ENCODE measurements around the gene RNF26. TPM values are rescaled to one million over a fixed set of nuclear protein-coding genes. Genes with fewer than 3 reads are reported as not detected.

Gene RNF26
- total and polyA plus RNA-seq, 4 donors: 6.3 to 19.1 (median 11.1) TPM

DNA sequence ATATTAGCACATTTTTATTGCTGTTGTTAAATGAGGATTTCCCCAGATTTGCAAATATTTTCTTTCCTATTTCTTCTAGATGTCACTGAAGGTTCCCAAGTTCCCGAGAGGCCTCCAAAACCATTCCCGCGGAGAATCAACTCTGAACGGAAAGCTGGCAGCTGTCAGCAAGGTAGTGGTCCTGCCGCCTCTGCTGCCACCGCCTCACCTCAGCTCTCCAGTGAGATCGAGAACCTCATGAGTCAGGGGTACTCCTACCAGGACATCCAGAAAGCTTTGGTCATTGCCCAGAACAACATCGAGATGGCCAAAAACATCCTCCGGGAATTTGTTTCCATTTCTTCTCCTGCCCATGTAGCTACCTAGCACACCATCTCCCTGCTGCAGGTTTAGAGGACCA is 34.9 kb upstream of the RNF26 start:
- TF ChIP-seq RXRA (IDR thresholded peaks at IDR 0.05) (no peak), JUND (IDR thresholded peaks at IDR 0.05) (no peak), TAF1 (conservative IDR thresholded peaks at IDR 0.05) (no peak), FOXA1 (IDR thresholded peaks at IDR 0.05) (no peak), HNF4A (conservative IDR thresholded peaks at IDR 0.05) (no peak), ZBTB33 (IDR thresholded peaks at IDR 0.05) (no peak), MAX (IDR thresholded peaks at IDR 0.05) (no peak), FOXA2 (IDR thresholded peaks at IDR 0.05) (no peak), NR2F2 (IDR thresholded peaks at IDR 0.05) (no peak), GABPA (IDR thresholded peaks at IDR 0.05 in 1 of 2, conservative IDR thresholded peaks at IDR 0.05 in 1 of 2) (no peak), EGR1 (IDR thresholded peaks at IDR 0.05; ENCODE audit: low read depth in 2 of 2) (no peak), YY1 (IDR thresholded peaks at IDR 0.05) (no peak)
- TF ChIP-seq, protein P1, sequence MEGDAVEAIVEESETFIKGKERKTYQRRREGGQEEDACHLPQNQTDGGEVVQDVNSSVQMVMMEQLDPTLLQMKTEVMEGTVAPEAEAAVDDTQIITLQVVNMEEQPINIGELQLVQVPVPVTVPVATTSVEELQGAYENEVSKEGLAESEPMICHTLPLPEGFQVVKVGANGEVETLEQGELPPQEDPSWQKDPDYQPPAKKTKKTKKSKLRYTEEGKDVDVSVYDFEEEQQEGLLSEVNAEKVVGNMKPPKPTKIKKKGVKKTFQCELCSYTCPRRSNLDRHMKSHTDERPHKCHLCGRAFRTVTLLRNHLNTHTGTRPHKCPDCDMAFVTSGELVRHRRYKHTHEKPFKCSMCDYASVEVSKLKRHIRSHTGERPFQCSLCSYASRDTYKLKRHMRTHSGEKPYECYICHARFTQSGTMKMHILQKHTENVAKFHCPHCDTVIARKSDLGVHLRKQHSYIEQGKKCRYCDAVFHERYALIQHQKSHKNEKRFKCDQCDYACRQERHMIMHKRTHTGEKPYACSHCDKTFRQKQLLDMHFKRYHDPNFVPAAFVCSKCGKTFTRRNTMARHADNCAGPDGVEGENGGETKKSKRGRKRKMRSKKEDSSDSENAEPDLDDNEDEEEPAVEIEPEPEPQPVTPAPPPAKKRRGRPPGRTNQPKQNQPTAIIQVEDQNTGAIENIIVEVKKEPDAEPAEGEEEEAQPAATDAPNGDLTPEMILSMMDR (IDR thresholded peaks at IDR 0.05; ENCODE audit: low read depth, low read length, missing input control): no peak
- TF ChIP-seq, protein P2, sequence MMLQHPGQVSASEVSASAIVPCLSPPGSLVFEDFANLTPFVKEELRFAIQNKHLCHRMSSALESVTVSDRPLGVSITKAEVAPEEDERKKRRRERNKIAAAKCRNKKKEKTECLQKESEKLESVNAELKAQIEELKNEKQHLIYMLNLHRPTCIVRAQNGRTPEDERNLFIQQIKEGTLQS (IDR thresholded peaks at IDR 0.05): no peak
- TF ChIP-seq, protein P3, sequence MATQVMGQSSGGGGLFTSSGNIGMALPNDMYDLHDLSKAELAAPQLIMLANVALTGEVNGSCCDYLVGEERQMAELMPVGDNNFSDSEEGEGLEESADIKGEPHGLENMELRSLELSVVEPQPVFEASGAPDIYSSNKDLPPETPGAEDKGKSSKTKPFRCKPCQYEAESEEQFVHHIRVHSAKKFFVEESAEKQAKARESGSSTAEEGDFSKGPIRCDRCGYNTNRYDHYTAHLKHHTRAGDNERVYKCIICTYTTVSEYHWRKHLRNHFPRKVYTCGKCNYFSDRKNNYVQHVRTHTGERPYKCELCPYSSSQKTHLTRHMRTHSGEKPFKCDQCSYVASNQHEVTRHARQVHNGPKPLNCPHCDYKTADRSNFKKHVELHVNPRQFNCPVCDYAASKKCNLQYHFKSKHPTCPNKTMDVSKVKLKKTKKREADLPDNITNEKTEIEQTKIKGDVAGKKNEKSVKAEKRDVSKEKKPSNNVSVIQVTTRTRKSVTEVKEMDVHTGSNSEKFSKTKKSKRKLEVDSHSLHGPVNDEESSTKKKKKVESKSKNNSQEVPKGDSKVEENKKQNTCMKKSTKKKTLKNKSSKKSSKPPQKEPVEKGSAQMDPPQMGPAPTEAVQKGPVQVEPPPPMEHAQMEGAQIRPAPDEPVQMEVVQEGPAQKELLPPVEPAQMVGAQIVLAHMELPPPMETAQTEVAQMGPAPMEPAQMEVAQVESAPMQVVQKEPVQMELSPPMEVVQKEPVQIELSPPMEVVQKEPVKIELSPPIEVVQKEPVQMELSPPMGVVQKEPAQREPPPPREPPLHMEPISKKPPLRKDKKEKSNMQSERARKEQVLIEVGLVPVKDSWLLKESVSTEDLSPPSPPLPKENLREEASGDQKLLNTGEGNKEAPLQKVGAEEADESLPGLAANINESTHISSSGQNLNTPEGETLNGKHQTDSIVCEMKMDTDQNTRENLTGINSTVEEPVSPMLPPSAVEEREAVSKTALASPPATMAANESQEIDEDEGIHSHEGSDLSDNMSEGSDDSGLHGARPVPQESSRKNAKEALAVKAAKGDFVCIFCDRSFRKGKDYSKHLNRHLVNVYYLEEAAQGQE (IDR thresholded peaks at IDR 0.05): no peak
- WGBS: 96% methylated on average over 9 of the region's 9 CpGs
- Histone ChIP-seq H3K9me3 (ENCODE audit: control insufficient read depth in 4 of 4, low read length in 3 of 4) (no peaks in the 10 kb centered on the region), H3K27ac (ENCODE audit: low read depth in 1 of 2, low read length in 2 of 2) (no peak overlapping the region), H3K9ac (ENCODE audit: low read depth in 1 of 2, low read length in 2 of 2) (no peak overlapping the region), H3K27me3 (ENCODE audit: control insufficient read depth in 4 of 4, insufficient read depth in 4 of 4, low read length in 3 of 4) (no peaks in the 10 kb centered on the region), H3K36me3 (ENCODE audit: control insufficient read depth in 4 of 4, insufficient read depth in 3 of 4, low read depth in 1 of 4, low read length in 3 of 4) (peaks cover 4 to 34% (median 16%) of the 10 kb centered on the region in 4 donors), H3K4me1 (ENCODE audit: control insufficient read depth in 4 of 4, insufficient read depth in 4 of 4, low read length in 3 of 4) (peaks cover 3 to 19% (median 16%) of the 10 kb centered on the region in 4 donors), H3K4me3 (ENCODE audit: low read depth in 1 of 3, low read length in 3 of 3) (no peak overlapping the region)
- DNase-seq (ENCODE audit: low spot score): no peak

Data from liver (tissue), 9 donors.